ENCODE data around the gene ZBTB17. TPM values are rescaled to one million over a fixed set of nuclear protein-coding genes. Genes with fewer than 3 reads are reported as not detected.

Gene ZBTB17
- polyA plus RNA-seq, 2 donors: 27.8 to 41.7 TPM

- no peak overlapping the region for H3K4me3 ChIP-seq (ENCODE audit: low read depth in 1 of 2, low read length in 2 of 2)
- no peaks in the 10 kb centered on the region for H3K27me3 ChIP-seq (ENCODE audit: control insufficient read depth in 1 of 2, insufficient read depth in 2 of 2, low read length in 2 of 2)
- no peaks in the 10 kb centered on the region for H3K36me3 ChIP-seq (ENCODE audit: control insufficient read depth in 2 of 2, insufficient read depth in 2 of 2, low read length in 1 of 2)
- 93 to 94% methylated on average over 11 of the region's 11 CpGs for WGBS, 2 donors
- no peaks in the 10 kb centered on the region for H3K4me1 ChIP-seq (ENCODE audit: control insufficient read depth in 2 of 2, insufficient read depth in 2 of 2, low read length in 1 of 2)
- no peak overlapping the region for H3K27ac ChIP-seq (ENCODE audit: low read depth in 2 of 2, low read length in 1 of 2)
- H3K9me3 ChIP-seq (ENCODE audit: control insufficient read depth in 2 of 2, insufficient read depth in 1 of 2, low read depth in 1 of 2, low read length in 1 of 2): no peaks in the 10 kb centered on the region
Observed at GRCh38 chr1:15998929-15999328, 23.0 kb upstream of the ZBTB17 start.

- H3K27me3 ChIP-seq (ENCODE audit: control insufficient read depth in 1 of 2, insufficient read depth in 2 of 2, low read length in 2 of 2): no peaks in the 10 kb centered on the region
- WGBS, 2 donors: 80 to 81% methylated on average over 9 of the region's 9 CpGs
- no peak overlapping the region for H3K27ac ChIP-seq (ENCODE audit: low read depth in 2 of 2, low read length in 1 of 2)
- H3K36me3 ChIP-seq (ENCODE audit: control insufficient read depth in 2 of 2, insufficient read depth in 2 of 2, low read length in 1 of 2): no peaks in the 10 kb centered on the region
- H3K4me1 ChIP-seq (ENCODE audit: control insufficient read depth in 2 of 2, insufficient read depth in 2 of 2, low read length in 1 of 2): no peaks in the 10 kb centered on the region
- no peak overlapping the region for H3K4me3 ChIP-seq (ENCODE audit: low read depth in 1 of 2, low read length in 2 of 2)
- H3K9me3 ChIP-seq (ENCODE audit: control insufficient read depth in 2 of 2, insufficient read depth in 1 of 2, low read depth in 1 of 2, low read length in 1 of 2): no peaks in the 10 kb centered on the region
Observed at GRCh38 chr1:15997637-15998280, 21.9 kb upstream of the ZBTB17 start.

GRCh38 chr1:15997076-15997585 is 21.2 kb upstream of the ZBTB17 start:
- no peak overlapping the region for H3K4me3 ChIP-seq (ENCODE audit: low read depth in 1 of 2, low read length in 2 of 2)
- WGBS, 2 donors: 87 to 88% methylated on average over 9 of the region's 9 CpGs
- no peaks in the 10 kb centered on the region for H3K4me1 ChIP-seq (ENCODE audit: control insufficient read depth in 2 of 2, insufficient read depth in 2 of 2, low read length in 1 of 2)
- H3K9me3 ChIP-seq (ENCODE audit: control insufficient read depth in 2 of 2, insufficient read depth in 1 of 2, low read depth in 1 of 2, low read length in 1 of 2): no peaks in the 10 kb centered on the region
- no peak overlapping the region for H3K27ac ChIP-seq (ENCODE audit: low read depth in 2 of 2, low read length in 1 of 2)
- no peaks in the 10 kb centered on the region for H3K36me3 ChIP-seq (ENCODE audit: control insufficient read depth in 2 of 2, insufficient read depth in 2 of 2, low read length in 1 of 2)
- H3K27me3 ChIP-seq (ENCODE audit: control insufficient read depth in 1 of 2, insufficient read depth in 2 of 2, low read length in 2 of 2): no peaks in the 10 kb centered on the region

- no peaks in the 10 kb centered on the region for H3K4me1 ChIP-seq (ENCODE audit: control insufficient read depth in 2 of 2, insufficient read depth in 2 of 2, low read length in 1 of 2)
- no peaks in the 10 kb centered on the region for H3K9me3 ChIP-seq (ENCODE audit: control insufficient read depth in 2 of 2, insufficient read depth in 1 of 2, low read depth in 1 of 2, low read length in 1 of 2)
- no peaks in the 10 kb centered on the region for H3K36me3 ChIP-seq (ENCODE audit: control insufficient read depth in 2 of 2, insufficient read depth in 2 of 2, low read length in 1 of 2)
- H3K27me3 ChIP-seq (ENCODE audit: control insufficient read depth in 1 of 2, insufficient read depth in 2 of 2, low read length in 2 of 2): no peaks in the 10 kb centered on the region
- WGBS, 2 donors: 58 to 59% methylated on average over 11 of the region's 11 CpGs
- H3K27ac ChIP-seq (ENCODE audit: low read depth in 2 of 2, low read length in 1 of 2): no peak overlapping the region
- H3K4me3 ChIP-seq (ENCODE audit: low read depth in 1 of 2, low read length in 2 of 2): no peak overlapping the region
Observed at GRCh38 chr1:15994590-15995351, 18.9 kb upstream of the ZBTB17 start.

GRCh38 chr1:15994081-15994480 is 18.2 kb upstream of the ZBTB17 start:
- Histone ChIP-seq H3K27ac (ENCODE audit: low read depth in 2 of 2, low read length in 1 of 2) (no peak overlapping the region), H3K27me3 (ENCODE audit: control insufficient read depth in 1 of 2, insufficient read depth in 2 of 2, low read length in 2 of 2) (no peaks in the 10 kb centered on the region), H3K9me3 (ENCODE audit: control insufficient read depth in 2 of 2, insufficient read depth in 1 of 2, low read depth in 1 of 2, low read length in 1 of 2) (no peaks in the 10 kb centered on the region), H3K4me3 (ENCODE audit: low read depth in 1 of 2, low read length in 2 of 2) (no peak overlapping the region), H3K4me1 (ENCODE audit: control insufficient read depth in 2 of 2, insufficient read depth in 2 of 2, low read length in 1 of 2) (no peaks in the 10 kb centered on the region), H3K36me3 (ENCODE audit: control insufficient read depth in 2 of 2, insufficient read depth in 2 of 2, low read length in 1 of 2) (no peaks in the 10 kb centered on the region)
- 91 to 93% methylated on average over 10 of the region's 10 CpGs for WGBS, 2 donors

DNA sequence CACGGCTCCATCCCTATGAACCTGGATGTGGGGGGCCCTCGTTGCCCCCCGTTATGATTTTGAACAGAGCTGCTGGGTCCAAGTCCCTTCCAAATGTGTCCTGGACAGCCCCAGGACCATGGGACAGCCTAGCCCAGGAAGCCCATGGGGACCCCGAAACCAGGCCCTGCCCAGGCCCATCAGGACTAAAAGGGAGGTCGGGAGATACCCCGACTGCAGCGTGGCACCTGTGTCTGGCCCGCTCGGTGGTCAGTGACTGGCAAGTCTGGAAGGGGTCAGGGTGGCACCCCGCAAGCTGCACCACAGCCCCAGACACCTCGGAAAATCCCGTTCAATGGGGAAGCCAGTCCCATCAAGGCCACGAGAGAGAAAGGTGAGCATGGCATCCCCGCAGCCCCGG is 17.8 kb upstream of the ZBTB17 start:
- H3K9me3 ChIP-seq (ENCODE audit: control insufficient read depth in 2 of 2, insufficient read depth in 1 of 2, low read depth in 1 of 2, low read length in 1 of 2): no peaks in the 10 kb centered on the region
- no peaks in the 10 kb centered on the region for H3K36me3 ChIP-seq (ENCODE audit: control insufficient read depth in 2 of 2, insufficient read depth in 2 of 2, low read length in 1 of 2)
- H3K4me3 ChIP-seq (ENCODE audit: low read depth in 1 of 2, low read length in 2 of 2): no peak overlapping the region
- WGBS, 2 donors: 89 to 93% methylated on average over 15 of the region's 15 CpGs
- H3K27me3 ChIP-seq (ENCODE audit: control insufficient read depth in 1 of 2, insufficient read depth in 2 of 2, low read length in 2 of 2): no peaks in the 10 kb centered on the region
- no peak overlapping the region for H3K27ac ChIP-seq (ENCODE audit: low read depth in 2 of 2, low read length in 1 of 2)
- H3K4me1 ChIP-seq (ENCODE audit: control insufficient read depth in 2 of 2, insufficient read depth in 2 of 2, low read length in 1 of 2): no peaks in the 10 kb centered on the region

DNA sequence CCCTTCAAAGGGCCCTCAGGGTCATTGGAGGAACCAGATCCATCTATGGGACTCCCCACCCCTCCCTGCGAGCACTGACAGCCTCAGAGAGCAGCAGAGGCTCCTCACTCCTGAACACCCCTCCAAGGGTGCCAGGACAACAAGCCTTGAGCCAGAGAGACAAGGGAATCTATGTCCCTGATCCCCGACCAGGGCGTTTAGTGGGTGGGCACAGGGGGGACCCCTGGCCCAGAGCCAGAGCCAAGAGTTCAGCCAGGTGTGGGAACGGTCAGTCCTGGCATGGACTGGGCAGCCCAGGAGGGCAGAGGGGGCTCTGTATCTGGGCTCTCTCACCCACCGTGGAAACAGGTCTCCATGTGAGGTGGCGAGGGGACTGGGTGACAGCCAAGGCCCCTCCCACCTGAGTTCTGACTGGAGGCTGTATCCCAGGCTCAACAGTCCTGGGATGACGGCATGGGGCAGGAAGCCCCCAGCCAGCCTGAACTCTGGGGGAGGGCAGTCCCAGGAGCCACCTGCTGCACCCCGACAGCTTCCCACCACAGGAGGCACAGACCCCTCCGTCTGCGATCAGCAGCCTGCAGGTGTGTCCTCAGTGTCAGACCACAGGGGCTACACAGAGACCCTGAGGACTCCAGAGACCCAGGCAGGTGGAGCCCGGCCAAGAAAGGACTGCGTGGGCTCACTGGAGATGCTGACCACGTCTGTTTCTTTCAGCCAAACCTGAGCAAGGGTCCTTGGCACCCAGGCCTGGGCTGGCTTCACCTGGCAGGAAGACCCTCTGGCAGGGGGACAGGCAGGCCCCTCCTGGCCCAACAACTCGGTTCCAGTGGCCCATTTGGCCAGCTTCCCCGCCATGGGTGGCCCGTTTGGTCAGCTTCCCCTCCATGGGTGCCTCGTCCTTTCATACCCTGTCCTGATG is 16.9 kb upstream of the ZBTB17 start:
- Histone ChIP-seq H3K36me3 (ENCODE audit: control insufficient read depth in 2 of 2, insufficient read depth in 2 of 2, low read length in 1 of 2) (no peaks in the 10 kb centered on the region), H3K27ac (ENCODE audit: low read depth in 2 of 2, low read length in 1 of 2) (no peak overlapping the region), H3K27me3 (ENCODE audit: control insufficient read depth in 1 of 2, insufficient read depth in 2 of 2, low read length in 2 of 2) (no peaks in the 10 kb centered on the region), H3K4me1 (ENCODE audit: control insufficient read depth in 2 of 2, insufficient read depth in 2 of 2, low read length in 1 of 2) (no peaks in the 10 kb centered on the region), H3K9me3 (ENCODE audit: control insufficient read depth in 2 of 2, insufficient read depth in 1 of 2, low read depth in 1 of 2, low read length in 1 of 2) (no peaks in the 10 kb centered on the region), H3K4me3 (ENCODE audit: low read depth in 1 of 2, low read length in 2 of 2) (no peak overlapping the region)
- 82 to 83% methylated on average over 17 of the region's 17 CpGs for WGBS, 2 donors

- WGBS, 2 donors: 87 to 93% methylated on average over 7 of the region's 7 CpGs
- no peaks in the 10 kb centered on the region for H3K9me3 ChIP-seq (ENCODE audit: control insufficient read depth in 2 of 2, insufficient read depth in 1 of 2, low read depth in 1 of 2, low read length in 1 of 2)
- no peaks in the 10 kb centered on the region for H3K36me3 ChIP-seq (ENCODE audit: control insufficient read depth in 2 of 2, insufficient read depth in 2 of 2, low read length in 1 of 2)
- H3K4me1 ChIP-seq (ENCODE audit: control insufficient read depth in 2 of 2, insufficient read depth in 2 of 2, low read length in 1 of 2): no peaks in the 10 kb centered on the region
- H3K27ac ChIP-seq (ENCODE audit: low read depth in 2 of 2, low read length in 1 of 2): no peak overlapping the region
- H3K27me3 ChIP-seq (ENCODE audit: control insufficient read depth in 1 of 2, insufficient read depth in 2 of 2, low read length in 2 of 2): no peaks in the 10 kb centered on the region
- H3K4me3 ChIP-seq (ENCODE audit: low read depth in 1 of 2, low read length in 2 of 2): no peak overlapping the region
Observed at GRCh38 chr1:15992187-15992553, 16.3 kb upstream of the ZBTB17 start.

- H3K36me3 ChIP-seq (ENCODE audit: control insufficient read depth in 2 of 2, insufficient read depth in 2 of 2, low read length in 1 of 2): no peaks in the 10 kb centered on the region
- H3K4me1 ChIP-seq (ENCODE audit: control insufficient read depth in 2 of 2, insufficient read depth in 2 of 2, low read length in 1 of 2): no peaks in the 10 kb centered on the region
- no peak overlapping the region for H3K27ac ChIP-seq (ENCODE audit: low read depth in 2 of 2, low read length in 1 of 2)
- H3K9me3 ChIP-seq (ENCODE audit: control insufficient read depth in 2 of 2, insufficient read depth in 1 of 2, low read depth in 1 of 2, low read length in 1 of 2): no peaks in the 10 kb centered on the region
- WGBS, 2 donors: 88 to 89% methylated on average over 11 of the region's 11 CpGs
- H3K27me3 ChIP-seq (ENCODE audit: control insufficient read depth in 1 of 2, insufficient read depth in 2 of 2, low read length in 2 of 2): no peaks in the 10 kb centered on the region
- H3K4me3 ChIP-seq (ENCODE audit: low read depth in 1 of 2, low read length in 2 of 2): no peak overlapping the region
Observed at GRCh38 chr1:15991427-15992186, 15.7 kb upstream of the ZBTB17 start.

All from esophagus (tissue), 2 donors.